HK-2 (cell line): ENCODE measurements around the gene NIBAN1.
"Not testable (repeated sequence)": the region's sequence is repeated elsewhere in the genome, so short reads cannot be mapped to it uniquely, and the experiment has no call there.

Experiments used
- DNase-seq: peaks from one replicate; pipeline ENCODE4 v3.0.0-alpha.2; 2018; ENCODE audit not compliant: unreplicated experiment

Gene NIBAN1

GRCh38 chr1:184972315-184973055 lies 1.8 kb downstream of the NIBAN1 start:
- DNase-seq = no peak

GRCh38 chr1:184971522-184972265 lies 2.6 kb downstream of the NIBAN1 start:
- DNase-seq = no peak

GRCh38 chr1:184970691-184971161 lies 3.6 kb downstream of the NIBAN1 start:
- no peak for DNase-seq

- no peak for DNase-seq
Observed at GRCh38 chr1:184966989-184967388, 7.3 kb downstream of the NIBAN1 start.

GRCh38 chr1:184965944-184966860 lies 8.1 kb downstream of the NIBAN1 start:
- no peak for DNase-seq

GRCh38 chr1:184965439-184965838 lies 8.9 kb downstream of the NIBAN1 start:
- DNase-seq = no peak

GRCh38 chr1:184959626-184960025 lies 14.7 kb downstream of the NIBAN1 start:
- DNase-seq = no peak

- DNase-seq = no peak
Observed at GRCh38 chr1:184958554-184959353, 15.6 kb downstream of the NIBAN1 start.

- DNase-seq = not testable (repeated sequence)
Observed at GRCh38 chr1:184957901-184958300, 16.4 kb downstream of the NIBAN1 start.

- DNase-seq = no peak
Observed at GRCh38 chr1:184956999-184957700, 17.2 kb downstream of the NIBAN1 start.

GRCh38 chr1:184954232-184954995 lies 19.9 kb downstream of the NIBAN1 start:
- peak; percentile 13 for DNase-seq

GRCh38 chr1:184953600-184954219 lies 20.6 kb downstream of the NIBAN1 start:
- DNase-seq = no peak

- no peak for DNase-seq
Observed at GRCh38 chr1:184952428-184952827, 21.9 kb downstream of the NIBAN1 start.

GRCh38 chr1:184951788-184952187 lies 22.5 kb downstream of the NIBAN1 start:
- no peak for DNase-seq

GRCh38 chr1:184950906-184951305 lies 23.4 kb downstream of the NIBAN1 start:
- no peak for DNase-seq

GRCh38 chr1:184950227-184950626 lies 24.1 kb downstream of the NIBAN1 start:
- DNase-seq = no peak

GRCh38 chr1:184947497-184948256 lies 26.6 kb downstream of the NIBAN1 start:
- no peak for DNase-seq

- DNase-seq = no peak
Observed at GRCh38 chr1:184945678-184946412, 28.5 kb downstream of the NIBAN1 start.
